HG03565 (cell line): ENCODE results near the gene CSTF3.
"Not testable (repeated sequence)": the region's sequence is repeated elsewhere in the genome, so short reads cannot be mapped to it uniquely, and the experiment has no call there.

Source experiments
- ATAC-seq: cut with Tn5 transposase; IDR thresholded peaks from one replicate; pipeline ENCODE4 v1.9.1; 2021; ENCODE audit warnings: mild to moderate bottlenecking, moderate library complexity; ENCODE audit not compliant: unreplicated experiment

CSTF3 gene

DNA sequence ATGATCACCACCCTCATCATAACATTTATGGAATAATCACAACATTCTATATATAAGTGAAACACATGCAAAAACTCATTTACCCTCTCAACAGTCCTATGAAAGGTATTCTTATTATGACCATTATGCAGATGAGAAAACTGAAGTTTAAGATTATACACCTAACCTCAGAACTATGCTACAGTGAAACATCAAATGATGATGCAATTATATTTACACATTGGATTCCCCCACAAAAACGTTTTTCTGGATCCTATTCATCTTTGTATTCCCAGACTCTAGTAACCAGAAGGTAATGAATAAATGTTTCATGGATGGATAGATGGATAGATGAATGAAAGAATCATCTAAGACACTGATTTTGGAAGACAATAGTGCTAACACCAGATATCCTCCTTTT, 67.1 kb downstream of the CSTF3 start:
- no peak for ATAC-seq

GRCh38 chr11:33089776-33090175, 71.5 kb downstream of the CSTF3 start:
- no peak for ATAC-seq

- ATAC-seq = no peak
Observed at GRCh38 chr11:33086017-33086416, 75.3 kb downstream of the CSTF3 start.

- no peak for ATAC-seq
Observed at GRCh38 chr11:33083918-33084317, 77.4 kb downstream of the CSTF3 start.

DNA sequence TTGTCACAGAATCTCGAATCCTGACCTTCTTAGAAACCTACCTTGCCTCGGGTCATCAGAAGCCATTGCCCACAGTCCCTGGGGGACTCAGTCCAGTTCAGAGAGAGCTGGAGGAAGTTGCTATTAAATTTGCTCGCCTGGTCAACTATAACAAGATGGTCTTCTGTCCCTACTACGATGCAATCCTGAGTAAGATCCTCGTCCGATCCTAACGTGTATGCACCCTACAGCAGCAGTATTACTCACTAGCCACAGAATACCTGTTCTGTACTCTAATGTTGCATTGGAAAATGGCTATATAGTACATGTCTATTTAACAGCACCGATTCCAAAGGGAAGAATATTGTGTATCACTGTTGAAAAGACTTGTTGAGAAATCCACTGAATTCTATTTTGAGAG, 88.8 kb downstream of the CSTF3 start:
- ATAC-seq = no peak

DNA sequence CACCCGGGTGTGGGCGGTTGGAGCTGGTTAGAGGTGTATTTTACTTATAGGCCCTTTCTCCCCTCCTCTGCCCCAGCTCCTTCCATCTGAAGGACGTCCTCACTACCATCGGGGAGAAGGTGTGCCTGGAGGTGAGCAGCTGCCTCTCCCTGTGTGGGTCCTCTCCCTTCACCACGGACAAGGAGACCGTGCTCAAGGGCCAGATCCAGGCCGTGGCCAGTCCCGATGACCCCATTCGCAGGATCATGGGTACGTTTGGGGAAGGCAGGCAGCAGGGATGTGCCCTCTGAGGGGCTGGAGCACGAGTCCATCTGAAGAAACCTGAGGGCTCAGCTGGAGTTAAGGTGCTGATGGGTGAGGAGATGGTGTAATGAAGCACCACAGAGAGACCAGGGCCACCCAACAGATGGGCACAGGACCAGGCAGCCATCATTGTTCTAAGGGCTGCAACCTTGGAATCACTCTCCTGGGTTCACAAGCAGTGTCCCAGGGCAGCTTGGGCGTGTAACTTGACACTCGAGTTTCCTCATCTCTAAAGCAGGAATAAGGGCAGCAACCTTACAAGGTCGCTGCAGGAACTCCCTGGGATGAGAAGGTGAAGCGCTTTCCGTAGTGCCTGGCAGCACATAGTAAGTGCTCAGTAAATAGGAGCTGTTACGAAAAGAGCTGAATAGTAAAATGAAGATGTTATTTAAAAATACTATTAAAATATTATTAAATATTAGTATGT, 92.5 kb downstream of the CSTF3 start:
- ATAC-seq = no peak

DNA sequence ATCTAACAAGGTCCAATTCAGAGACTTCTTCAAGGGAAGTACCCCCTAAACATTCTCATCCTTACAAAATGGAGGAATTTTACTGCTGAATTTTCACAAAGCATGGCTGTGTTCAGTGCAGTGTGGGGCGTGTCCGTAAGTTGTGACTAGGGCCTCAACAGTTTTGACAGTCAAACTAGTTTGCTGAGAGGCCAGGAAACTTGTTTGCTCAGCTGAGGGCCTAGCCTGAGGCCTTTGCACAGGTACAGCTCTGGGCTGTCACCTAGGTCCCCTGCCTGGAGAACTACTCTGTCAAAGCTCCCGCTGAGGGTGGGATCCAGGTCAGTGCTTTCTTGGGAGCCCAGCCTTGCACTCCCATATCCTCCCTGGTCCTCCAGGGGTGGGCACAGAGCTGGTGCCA, 94.0 kb downstream of the CSTF3 start:
- ATAC-seq = no peak

GRCh38 chr11:33065445-33066178, 95.7 kb downstream of the CSTF3 start:
- ATAC-seq = peak; percentile 37

DNA sequence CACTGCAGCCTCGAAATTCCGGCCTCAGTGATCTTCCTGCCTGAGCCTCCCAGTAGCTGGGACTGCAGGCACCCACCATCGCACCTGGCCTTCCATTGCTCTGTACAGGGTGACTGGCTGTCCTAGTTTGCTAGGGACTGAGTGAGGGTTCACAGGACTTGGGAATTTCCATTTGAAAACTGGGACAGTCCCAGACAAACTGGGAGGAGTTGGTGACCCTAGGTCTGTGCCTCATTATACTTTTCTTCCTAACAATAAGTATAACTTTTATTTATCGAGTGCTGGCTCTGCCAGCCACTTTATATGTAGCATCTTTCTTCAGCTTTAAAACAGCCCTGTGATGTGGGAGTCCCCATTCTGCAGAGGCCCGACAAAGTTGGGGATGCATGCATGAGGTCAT, 96.4 kb downstream of the CSTF3 start:
- no peak for ATAC-seq

- ATAC-seq = no peak
Observed at GRCh38 chr11:33064033-33064825, 97.1 kb downstream of the CSTF3 start.

- peak; percentile 63 for ATAC-seq
Observed at GRCh38 chr11:33063326-33063881, 97.9 kb downstream of the CSTF3 start.

DNA sequence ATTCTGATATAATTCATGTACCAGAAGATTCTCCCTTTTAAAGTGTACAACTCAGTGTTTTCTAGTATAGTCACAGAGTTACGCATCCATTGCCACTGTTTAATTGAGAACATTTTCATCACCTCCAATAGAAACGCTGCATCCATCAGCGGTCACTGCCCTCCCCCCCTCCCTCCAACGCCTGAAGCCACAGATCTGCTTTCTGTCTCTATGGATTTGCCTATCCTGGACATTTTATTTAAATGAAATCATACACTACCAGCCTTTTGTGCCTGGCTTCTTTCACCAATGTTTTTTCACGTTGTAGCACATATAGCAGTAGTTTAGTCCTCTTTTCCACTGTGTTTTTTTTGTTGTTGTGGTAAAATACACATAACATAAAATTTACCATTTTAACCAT, 99.1 kb downstream of the CSTF3 start:
- no peak for ATAC-seq

DNA sequence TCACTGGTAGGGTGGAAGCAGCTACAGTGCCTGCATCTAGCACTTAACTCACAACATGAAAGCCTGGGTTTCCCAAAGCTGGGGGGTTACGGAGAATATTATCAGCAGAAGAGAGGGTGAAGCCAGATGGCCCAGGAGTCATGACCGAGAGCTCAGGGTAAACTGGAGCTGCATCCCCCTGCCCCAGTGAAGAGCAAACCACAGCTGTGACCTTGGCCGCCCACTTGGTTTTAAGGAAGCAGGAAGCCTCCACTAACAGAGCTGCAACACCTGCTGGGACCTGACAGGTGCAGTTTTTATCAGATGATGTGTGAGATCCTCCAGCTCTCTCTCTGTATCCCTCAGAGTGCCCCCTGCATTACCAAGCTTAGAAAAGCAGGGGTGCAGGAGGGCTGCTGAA, 101.0 kb downstream of the CSTF3 start:
- no peak for ATAC-seq

DNA sequence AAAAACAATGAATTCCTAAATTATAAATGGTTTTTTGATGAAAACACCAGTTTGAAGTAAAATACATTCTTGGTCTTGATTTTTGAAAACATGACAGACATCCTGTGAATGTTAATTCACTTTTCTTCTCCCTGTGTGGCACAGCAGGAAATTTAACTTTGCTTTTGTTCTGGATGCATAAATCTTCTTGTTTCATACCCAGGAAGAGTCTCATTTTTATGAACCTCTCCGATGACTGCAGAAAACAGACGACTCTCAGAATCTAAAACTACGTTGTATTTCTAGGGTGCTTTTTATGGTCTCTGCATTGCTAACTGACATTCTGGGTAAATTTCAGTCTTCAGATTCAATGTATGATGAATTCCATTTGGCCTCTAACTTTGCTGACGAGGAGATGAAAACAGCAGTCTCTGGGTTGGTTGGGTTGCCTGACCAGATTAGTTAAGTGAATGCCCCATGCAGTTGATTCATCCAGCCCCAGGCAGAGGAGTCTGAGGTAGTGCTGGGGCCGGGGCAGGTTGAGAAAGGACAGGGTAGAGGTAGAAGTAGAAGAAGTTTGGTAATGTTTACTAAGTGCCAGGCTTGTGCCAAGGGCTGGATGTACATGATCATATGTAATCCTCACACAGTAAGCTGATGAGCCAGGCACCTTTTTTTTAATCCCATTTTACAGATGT, 101.8 kb downstream of the CSTF3 start:
- ATAC-seq = no peak

- no peak for ATAC-seq
Observed at GRCh38 chr11:33057284-33057683, 104.0 kb downstream of the CSTF3 start.

DNA sequence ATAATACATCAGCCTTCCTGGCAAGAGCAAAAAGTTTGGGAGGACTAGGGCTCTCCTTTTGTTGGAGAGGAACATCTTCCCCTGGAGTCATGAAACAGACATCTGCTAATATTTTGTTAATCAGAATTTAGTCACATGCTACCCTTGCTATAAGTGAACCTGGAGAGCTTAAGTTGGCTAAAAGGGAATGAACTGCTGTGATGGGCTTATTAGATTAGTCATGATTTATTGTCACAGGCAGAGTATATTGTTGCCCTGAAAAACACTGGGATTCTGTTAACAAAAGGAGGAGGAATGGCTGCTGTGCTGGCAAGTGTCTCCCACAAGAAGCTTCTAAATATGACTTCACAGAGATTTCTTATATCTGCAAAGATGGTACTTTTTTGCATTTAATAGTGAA, 105.9 kb downstream of the CSTF3 start:
- no peak for ATAC-seq

DNA sequence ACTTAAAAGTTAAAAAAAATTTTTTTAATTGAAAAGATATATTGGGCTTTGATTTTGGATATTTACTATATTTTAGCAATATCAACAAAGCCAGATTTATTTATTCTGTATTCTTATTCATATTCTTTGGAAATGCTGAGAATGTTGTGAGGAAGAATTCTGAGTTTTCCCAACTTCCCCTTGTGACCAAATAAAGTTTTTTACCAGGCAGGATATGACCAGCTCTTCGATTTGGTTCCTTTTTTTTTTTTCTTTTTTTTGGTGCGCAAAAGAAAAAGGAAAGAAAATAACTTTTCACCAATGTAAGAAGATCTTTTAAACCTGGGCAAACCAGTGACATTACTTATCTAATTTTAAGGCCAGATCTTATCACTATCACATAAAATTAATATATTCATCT, 109.0 kb downstream of the CSTF3 start:
- ATAC-seq = no peak

DNA sequence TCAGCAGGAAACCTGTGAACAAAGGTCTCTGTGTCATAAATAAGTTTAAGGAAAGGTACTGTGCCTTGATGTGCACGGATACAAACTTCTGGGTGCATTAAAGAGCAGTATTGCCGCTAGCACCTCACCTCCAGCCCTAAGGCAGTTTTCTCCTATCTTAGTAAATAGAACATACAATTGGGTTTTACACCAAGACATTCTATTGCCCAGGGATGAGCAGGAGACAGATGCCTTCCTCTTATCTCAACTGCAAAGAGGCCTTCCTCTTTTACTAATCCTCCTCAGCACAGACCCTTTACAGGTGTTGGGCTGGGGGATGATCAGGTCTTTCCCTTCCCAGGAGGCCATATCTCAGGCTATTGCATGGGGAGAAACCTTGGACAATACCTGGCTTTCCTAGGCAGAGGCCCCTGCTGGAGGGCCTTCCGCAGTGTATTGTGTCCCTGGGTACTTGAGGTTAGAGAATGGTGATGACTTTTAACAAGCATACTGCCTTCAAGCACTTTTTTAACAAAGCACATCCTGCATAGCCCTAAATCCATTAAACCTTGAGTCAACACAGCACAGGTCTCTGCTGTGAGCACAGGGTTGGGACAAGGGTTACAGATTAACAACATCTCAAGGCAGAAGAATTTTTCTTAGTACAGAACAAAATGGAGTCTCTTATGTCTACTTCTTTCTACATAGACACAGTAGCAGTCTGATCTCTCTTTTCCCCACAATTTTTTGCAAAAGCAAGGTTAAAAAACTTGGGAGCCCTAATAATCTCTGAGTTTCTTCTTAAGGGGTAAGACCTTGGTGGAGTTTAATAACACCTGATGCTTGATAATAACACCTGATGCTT, 111.5 kb downstream of the CSTF3 start:
- not testable (repeated sequence) for ATAC-seq

GRCh38 chr11:33048701-33049100, 112.6 kb downstream of the CSTF3 start:
- ATAC-seq = not testable (repeated sequence)
